ENCODE results near the gene TBC1D2. TPM values are rescaled to one million over a fixed set of nuclear protein-coding genes. Genes with fewer than 3 reads are reported as not detected.

TBC1D2 gene
- total RNA-seq, 1 donor from 2014 or later: 2.7 TPM

DNA sequence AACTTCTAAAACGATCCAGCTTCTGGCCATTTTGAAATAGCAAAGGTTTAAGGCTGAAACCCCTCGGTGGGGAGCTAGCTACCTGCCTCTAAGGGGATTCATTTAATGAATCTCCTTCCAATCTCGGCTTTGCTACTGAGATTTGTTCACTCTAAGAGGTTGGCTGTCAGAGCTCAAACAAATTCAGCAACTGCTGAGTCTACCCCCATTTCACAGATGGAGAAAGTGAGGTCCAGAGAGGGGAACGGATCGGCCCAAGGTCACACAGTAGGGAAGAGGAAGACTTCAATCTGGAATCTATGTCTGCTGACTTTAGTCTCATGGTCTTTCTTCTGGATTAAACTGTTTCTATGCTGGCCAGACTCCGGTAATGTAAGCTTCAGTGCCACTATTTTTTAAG, 66.0 kb downstream of the TBC1D2 start:
- Mint-ChIP-seq H3K4me3 (no peak overlapping the region), H3K36me3 (ENCODE audit: low read depth) (no peaks in the 10 kb centered on the region), H3K4me1 (peaks cover 5% of the 10 kb centered on the region), H3K9me3 (no peaks in the 10 kb centered on the region), H3K27me3 (no peaks in the 10 kb centered on the region), H3K27ac (no peak overlapping the region)
- ChIA-PET POLR2A (no interaction called here), CTCF (interaction anchor here (0.6 kb wide), 1 partner anchor 114 kb away, joined by 3 read pairs; no protein-coding TSS in a partner anchor)
- TF ChIP-seq, protein P1, sequence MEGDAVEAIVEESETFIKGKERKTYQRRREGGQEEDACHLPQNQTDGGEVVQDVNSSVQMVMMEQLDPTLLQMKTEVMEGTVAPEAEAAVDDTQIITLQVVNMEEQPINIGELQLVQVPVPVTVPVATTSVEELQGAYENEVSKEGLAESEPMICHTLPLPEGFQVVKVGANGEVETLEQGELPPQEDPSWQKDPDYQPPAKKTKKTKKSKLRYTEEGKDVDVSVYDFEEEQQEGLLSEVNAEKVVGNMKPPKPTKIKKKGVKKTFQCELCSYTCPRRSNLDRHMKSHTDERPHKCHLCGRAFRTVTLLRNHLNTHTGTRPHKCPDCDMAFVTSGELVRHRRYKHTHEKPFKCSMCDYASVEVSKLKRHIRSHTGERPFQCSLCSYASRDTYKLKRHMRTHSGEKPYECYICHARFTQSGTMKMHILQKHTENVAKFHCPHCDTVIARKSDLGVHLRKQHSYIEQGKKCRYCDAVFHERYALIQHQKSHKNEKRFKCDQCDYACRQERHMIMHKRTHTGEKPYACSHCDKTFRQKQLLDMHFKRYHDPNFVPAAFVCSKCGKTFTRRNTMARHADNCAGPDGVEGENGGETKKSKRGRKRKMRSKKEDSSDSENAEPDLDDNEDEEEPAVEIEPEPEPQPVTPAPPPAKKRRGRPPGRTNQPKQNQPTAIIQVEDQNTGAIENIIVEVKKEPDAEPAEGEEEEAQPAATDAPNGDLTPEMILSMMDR (IDR thresholded peaks at IDR 0.05): no peak
- ATAC-seq (ENCODE audit: low read depth) (no peak), DNase-seq (no peak)
- intact Hi-C loops (cut with micrococcal nuclease): no loop called here

DNA sequence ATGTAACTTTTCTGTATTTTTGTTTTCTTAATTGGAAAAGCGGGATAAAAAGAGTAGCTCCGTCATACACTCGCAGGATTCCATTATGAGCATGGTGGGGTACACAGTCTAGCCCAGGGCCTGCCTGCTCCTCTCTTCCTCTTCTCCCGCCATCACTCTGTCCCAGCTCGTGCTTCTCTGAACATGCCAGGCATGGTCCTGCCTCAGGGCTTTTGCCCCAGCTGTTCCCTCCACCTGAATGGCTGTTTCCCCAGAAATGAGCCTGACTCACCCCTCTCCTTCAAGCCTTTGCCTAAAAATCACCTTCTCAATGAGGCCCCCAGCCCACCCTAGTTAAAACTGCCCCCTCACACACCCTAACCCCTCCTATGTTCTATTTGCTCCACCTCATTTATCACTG, 67.5 kb downstream of the TBC1D2 start:
- H3K9me3 Mint-ChIP-seq: no peaks in the 10 kb centered on the region
- intact Hi-C loops (cut with micrococcal nuclease): no loop called here
- DNase-seq (no peak), ATAC-seq (ENCODE audit: low read depth) (no peak)
- H3K4me3 Mint-ChIP-seq: no peak overlapping the region
- TF ChIP-seq, protein P1 (IDR thresholded peaks at IDR 0.05): no peak
- H3K27me3 Mint-ChIP-seq: no peaks in the 10 kb centered on the region
- POLR2A ChIA-PET: no interaction called here
- H3K36me3 Mint-ChIP-seq (ENCODE audit: low read depth): no peaks in the 10 kb centered on the region
- H3K4me1 Mint-ChIP-seq: no peaks in the 10 kb centered on the region
- CTCF ChIA-PET: interaction anchor here (1.0 kb wide), 1 partner anchor 153 kb away, joined by 4 read pairs; no protein-coding TSS in a partner anchor
- H3K27ac Mint-ChIP-seq: no peak overlapping the region

DNA sequence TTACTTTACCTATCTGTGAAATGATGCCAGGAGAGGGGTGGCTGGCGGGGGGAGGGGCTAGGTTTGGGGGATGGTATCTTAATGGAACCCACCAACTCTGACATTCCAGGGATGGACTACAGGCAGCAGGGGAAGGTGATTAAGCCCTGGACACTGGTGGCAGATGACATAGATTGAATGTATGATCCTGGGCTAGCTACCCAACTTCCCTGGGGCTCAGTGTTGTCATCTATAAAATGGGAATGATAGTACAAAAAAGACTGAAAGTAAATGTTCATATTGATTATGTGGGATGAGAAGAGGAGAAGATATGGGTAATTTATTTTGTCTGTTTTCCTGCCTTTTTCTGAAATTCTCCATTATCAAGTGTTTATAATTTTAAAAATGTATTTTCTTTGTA, 69.2 kb downstream of the TBC1D2 start:
- no peaks in the 10 kb centered on the region for H3K4me1 Mint-ChIP-seq
- H3K4me3 Mint-ChIP-seq: no peak overlapping the region
- ATAC-seq (ENCODE audit: low read depth) (no peak), DNase-seq (no peak)
- no peaks in the 10 kb centered on the region for H3K36me3 Mint-ChIP-seq (ENCODE audit: low read depth)
- intact Hi-C loops (cut with micrococcal nuclease): no loop called here
- H3K27ac Mint-ChIP-seq: no peak overlapping the region
- TF ChIP-seq, protein P1 (IDR thresholded peaks at IDR 0.05): no peak
- no peaks in the 10 kb centered on the region for H3K27me3 Mint-ChIP-seq
- CTCF ChIA-PET: no interaction called here
- H3K9me3 Mint-ChIP-seq: no peaks in the 10 kb centered on the region
- POLR2A ChIA-PET: no interaction called here

DNA sequence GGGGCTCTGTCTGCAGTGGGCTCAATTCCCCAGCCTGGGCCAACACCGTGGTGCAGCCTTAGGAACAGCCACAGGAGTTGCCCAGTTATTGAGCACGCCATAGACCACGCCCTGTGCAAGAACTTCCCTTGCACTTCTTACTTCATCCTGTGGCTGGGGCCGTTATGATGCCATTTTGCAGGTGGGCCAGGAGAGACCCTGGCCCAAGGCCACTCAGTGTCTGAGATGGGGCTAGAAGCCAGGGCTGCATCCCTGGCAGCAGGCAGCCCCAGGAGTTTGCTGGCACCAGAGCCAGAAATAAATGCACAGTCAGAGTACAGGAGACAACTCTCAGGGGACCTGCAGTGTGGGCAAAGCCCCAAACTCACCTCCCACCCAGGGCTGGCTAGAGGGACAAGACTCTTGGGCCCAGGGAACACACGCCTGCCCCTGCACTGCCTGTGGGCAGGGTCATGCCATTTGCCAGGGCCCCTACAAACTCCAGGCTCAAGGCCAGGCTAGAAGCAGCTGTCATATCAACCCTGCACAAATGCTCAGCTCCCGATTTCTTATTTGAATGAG, 69.8 kb downstream of the TBC1D2 start:
- CTCF ChIA-PET: no interaction called here
- no peak for ATAC-seq (ENCODE audit: low read depth)
- H3K4me1 Mint-ChIP-seq: no peaks in the 10 kb centered on the region

DNA sequence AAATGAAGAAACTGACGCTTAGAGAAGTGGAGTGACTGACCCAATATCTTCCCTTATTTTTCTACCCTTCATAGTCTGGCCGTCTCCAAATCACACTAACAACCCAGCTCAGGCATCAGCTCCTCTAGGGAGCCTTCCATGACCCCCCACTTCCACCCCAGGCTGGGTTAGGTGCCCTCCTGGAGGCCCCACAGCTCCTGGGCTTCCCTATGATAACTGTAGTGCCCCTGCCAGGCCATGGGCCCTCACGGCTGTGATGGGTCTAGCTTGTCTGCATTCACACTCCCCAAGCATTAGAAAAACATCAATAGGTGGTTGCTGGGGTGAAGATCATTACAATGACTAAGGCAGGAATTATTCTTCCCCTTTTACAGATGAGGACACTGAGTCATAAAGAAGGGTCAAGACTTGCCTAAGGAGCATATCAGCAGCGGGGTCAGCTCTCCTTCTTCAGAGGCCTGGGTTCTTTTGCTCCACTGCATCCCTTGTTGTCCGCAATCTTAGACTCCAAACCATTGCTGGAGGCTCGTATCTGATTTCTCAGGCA, 70.4 kb downstream of the TBC1D2 start:
- Mint-ChIP-seq H3K9me3 (no peaks in the 10 kb centered on the region), H3K4me3 (no peak overlapping the region), H3K4me1 (no peaks in the 10 kb centered on the region), H3K27me3 (no peaks in the 10 kb centered on the region), H3K36me3 (ENCODE audit: low read depth) (no peaks in the 10 kb centered on the region), H3K27ac (no peak overlapping the region)
- intact Hi-C loops (cut with micrococcal nuclease): no loop called here
- no peak for DNase-seq
- ChIA-PET CTCF (no interaction called here), POLR2A (no interaction called here)
- no peak for ATAC-seq (ENCODE audit: low read depth)
- TF ChIP-seq, protein P1 (IDR thresholded peaks at IDR 0.05): no peak

More for the DNA sequence above, 69.8 kb downstream of the TBC1D2 start:
- DNase-seq: no peak
- intact Hi-C loops (cut with micrococcal nuclease): no loop called here
- Mint-ChIP-seq H3K9me3 (no peaks in the 10 kb centered on the region), H3K27ac (no peak overlapping the region), H3K36me3 (ENCODE audit: low read depth) (no peaks in the 10 kb centered on the region), H3K4me3 (no peak overlapping the region), H3K27me3 (no peaks in the 10 kb centered on the region)
- POLR2A ChIA-PET: no interaction called here
- TF ChIP-seq, protein P1 (IDR thresholded peaks at IDR 0.05): no peak
